ENCODE data around the gene HSPB1. TPM values are rescaled to one million over a fixed set of nuclear protein-coding genes. Genes with fewer than 3 reads are reported as not detected.
A peak's percentile ranks its signal among the peaks of the same experiment; 100 is the strongest.

The HSPB1 gene
- total RNA-seq, 4 donors from 2014 or later: 388 to 879 (median 551) TPM

- H3K36me3 ChIP-seq: peaks cover 28 to 29% of the 10 kb centered on the region in 2 donors
- H3K27ac ChIP-seq: no peak overlapping the region
- no peak for DNase-seq
- no peaks in the 10 kb centered on the region for H3K27me3 ChIP-seq
- H3K9me3 ChIP-seq: no peaks in the 10 kb centered on the region
- 93 to 96% methylated on average over 6 of the region's 6 CpGs for WGBS, 2 donors
- H3K4me1 ChIP-seq: peaks cover 36 to 38% of the 10 kb centered on the region in 2 donors
- no peak overlapping the region for H3K4me3 ChIP-seq (replicated peaks in 1 of 3)
- TF ChIP-seq POLR2A (IDR thresholded peaks at IDR 0.05): no peak
- no peak for TF ChIP-seq CTCF (IDR thresholded peaks at IDR 0.05)
- intact Hi-C loops (cut with DNase I): no loop called here
Observed at GRCh38 chr7:76343294-76343930, 40.9 kb downstream of the HSPB1 start.

- Histone ChIP-seq H3K9me3 (no peaks in the 10 kb centered on the region), H3K36me3 (peaks cover 28 to 29% of the 10 kb centered on the region in 2 donors), H3K27me3 (no peaks in the 10 kb centered on the region), H3K4me1 (peaks cover 32 to 33% of the 10 kb centered on the region in 2 donors), H3K4me3 (replicated peaks in 1 of 3) (no peak overlapping the region), H3K27ac (no peak overlapping the region)
- TF ChIP-seq POLR2A (IDR thresholded peaks at IDR 0.05) (no peak), CTCF (IDR thresholded peaks at IDR 0.05) (no peak)
- 97 to 98% methylated on average over 6 of the region's 6 CpGs for WGBS, 2 donors
- DNase-seq: no peak
- intact Hi-C loops (cut with DNase I): no loop called here
Observed at GRCh38 chr7:76343931-76344321, 41.5 kb downstream of the HSPB1 start.

GRCh38 chr7:76346097-76346496 lies 43.6 kb downstream of the HSPB1 start:
- Histone ChIP-seq H3K4me3 (replicated peaks in 1 of 3) (no peak overlapping the region), H3K9me3 (no peaks in the 10 kb centered on the region), H3K4me1 (peaks cover 11 to 12% of the 10 kb centered on the region in 2 donors), H3K27ac (peak overlapping the region in 1 of 3 donors; percentile 31), H3K36me3 (peaks cover 29 to 40% of the 10 kb centered on the region in 2 donors), H3K27me3 (no peaks in the 10 kb centered on the region)
- 93 to 94% methylated on average over 6 of the region's 6 CpGs for WGBS, 2 donors
- DNase-seq: no peak
- intact Hi-C loops (cut with DNase I): no loop called here
- TF ChIP-seq POLR2A (IDR thresholded peaks at IDR 0.05) (no peak), CTCF (IDR thresholded peaks at IDR 0.05) (no peak)

- Histone ChIP-seq H3K4me1 (peaks cover 6% of the 10 kb centered on the region in 2 donors), H3K27me3 (no peaks in the 10 kb centered on the region), H3K36me3 (peaks cover 29 to 40% of the 10 kb centered on the region in 2 donors), H3K4me3 (replicated peaks in 1 of 3) (no peak overlapping the region), H3K27ac (peak overlapping the region in 1 of 3 donors; percentile 31), H3K9me3 (no peaks in the 10 kb centered on the region)
- intact Hi-C loops (cut with DNase I): no loop called here
- 80 to 83% methylated on average over 8 of the region's 8 CpGs for WGBS, 2 donors
- DNase-seq: no peak
- TF ChIP-seq CTCF (IDR thresholded peaks at IDR 0.05) (no peak), POLR2A (IDR thresholded peaks at IDR 0.05) (no peak)
Observed at GRCh38 chr7:76346778-76347177, 44.3 kb downstream of the HSPB1 start.

GRCh38 chr7:76347710-76348109 lies 45.2 kb downstream of the HSPB1 start:
- Histone ChIP-seq H3K4me1 (peaks cover 0 to 8% of the 10 kb centered on the region in 2 donors), H3K27ac (peak overlapping the region in 1 of 3 donors; percentile 31), H3K36me3 (peaks cover 29 to 40% of the 10 kb centered on the region in 2 donors), H3K4me3 (replicated peaks in 1 of 3) (no peak overlapping the region), H3K27me3 (no peaks in the 10 kb centered on the region), H3K9me3 (no peaks in the 10 kb centered on the region)
- intact Hi-C loops (cut with DNase I): no loop called here
- TF ChIP-seq POLR2A (IDR thresholded peaks at IDR 0.05): no peak
- TF ChIP-seq CTCF (IDR thresholded peaks at IDR 0.05): no peak
- DNase-seq: no peak
- 75% methylated on average over 5 of the region's 5 CpGs for WGBS, 2 donors

All from thyroid gland (tissue), 4 donors.